IMR-90 (cell line): ENCODE data around the gene DEGS2. TPM values are rescaled to one million over a fixed set of nuclear protein-coding genes. Genes with fewer than 3 reads are reported as not detected.

Experiments used
- ATAC-seq: fragments of 200-7000 bp; cut with Tn5 transposase; 2 replicates; pipeline ENCODE4 v1.9.1; 2020; ENCODE audit warnings: low read depth, mild to moderate bottlenecking, moderate library complexity
- BruUV-seq: library from RNA; stranded (reverse); fragments of 400-500 nt; replicated peaks from 2 replicates; lab custom pipeline; 2021; lab: Mats Ljungman, UMichigan
- CTCF ChIA-PET: fragments of 300-600 bp; formaldehyde crosslinking; extraction: SDS; loops from one replicate; lab custom pipeline; 2021; ENCODE audit warnings: antibody characterized with exemption; lab: Yijun Ruan, JAX
- POLR2A ChIA-PET: fragments of 300-600 bp; sonication (Branson Sonifier 250); formaldehyde crosslinking; loops from one replicate; lab custom pipeline; 2022; ENCODE audit warnings: antibody characterized with exemption; ENCODE audit not compliant: unreplicated experiment; lab: Charles Lee
- DNase-seq: peaks from one replicate; pipeline ENCODE4 v3.0.0; 2013
- H2AFZ ChIP-seq: replicated peaks from 2 replicates; pipeline ENCODE3; 2013; ENCODE audit warnings: low read length, mild to moderate bottlenecking; ENCODE audit not compliant: poor library complexity
- H2AK5ac ChIP-seq: 2 replicates; pipeline ENCODE4 v1.6.1; 2013; ENCODE audit warnings: low read depth, low read length, inconsistent platforms
- H2AK9ac ChIP-seq: replicated peaks from 2 replicates; pipeline ENCODE3; 2013; ENCODE audit warnings: mild to moderate bottlenecking, low read depth, low read length, moderate library complexity; ENCODE audit not compliant: poor library complexity
- H2BK120ac ChIP-seq: 2 replicates; pipeline ENCODE4 v1.6.1; 2013; ENCODE audit warnings: low read depth, low read length, inconsistent platforms
- H2BK15ac ChIP-seq: 3 replicates; pipeline ENCODE4 v1.6.1; 2013; ENCODE audit warnings: low read depth, low read length, inconsistent platforms
- H2BK20ac ChIP-seq: 2 replicates; pipeline ENCODE4 v1.6.1; 2013; ENCODE audit warnings: low read depth, mild to moderate bottlenecking, inconsistent platforms, low read length, moderate library complexity
- H2BK5ac ChIP-seq: 2 replicates; pipeline ENCODE4 v1.6.1; 2013; ENCODE audit warnings: mild to moderate bottlenecking, low read depth, low read length, inconsistent platforms; ENCODE audit not compliant: poor library complexity, severe bottlenecking
- H3K14ac ChIP-seq: replicated peaks from 2 replicates; pipeline ENCODE4 v1.6.1; 2013; ENCODE audit warnings: low read depth, low read length, inconsistent platforms
- H3K18ac ChIP-seq: 2 replicates; pipeline ENCODE4 v1.6.1; 2013; ENCODE audit warnings: low read depth, low read length, control low read depth
- H3K23ac ChIP-seq: 2 replicates; pipeline ENCODE4 v1.6.1; 2013; ENCODE audit warnings: low read depth, low read length, inconsistent platforms
- H3K27ac ChIP-seq: 2 replicates; pipeline ENCODE4 v1.5.1; 2013; ENCODE audit warnings: mild to moderate bottlenecking, control low read depth, low read length; ENCODE audit not compliant: insufficient read depth
- H3K27me3 ChIP-seq: 2 replicates; pipeline ENCODE4 v1.6.1; 2013; ENCODE audit warnings: low read length; ENCODE audit not compliant: control insufficient read depth, insufficient read depth
- H3K36me3 ChIP-seq: 2 replicates; pipeline ENCODE4 v1.6.1; 2013; ENCODE audit warnings: low read length, mixed read lengths; ENCODE audit not compliant: control insufficient read depth, insufficient read depth
- H3K4ac ChIP-seq: 2 replicates; pipeline ENCODE4 v1.6.1; 2013; ENCODE audit warnings: low read depth, low read length, inconsistent platforms
- H3K4me1 ChIP-seq: 2 replicates; pipeline ENCODE4 v1.6.1; 2013; ENCODE audit warnings: low read length, mixed read lengths; ENCODE audit not compliant: control insufficient read depth, insufficient read depth
- H3K4me2 ChIP-seq: 2 replicates; pipeline ENCODE4 v1.6.1; 2013; ENCODE audit warnings: low read depth, mild to moderate bottlenecking, control low read depth, low read length, moderate library complexity
- H3K4me3 ChIP-seq: 2 replicates; pipeline ENCODE4 v1.5.1; 2013; ENCODE audit warnings: low read depth, mild to moderate bottlenecking, control low read depth, low read length, moderate library complexity; ENCODE audit not compliant: insufficient read depth
- H3K56ac ChIP-seq: 2 replicates; pipeline ENCODE4 v1.6.1; 2013; ENCODE audit warnings: low read length, inconsistent platforms; ENCODE audit not compliant: insufficient read depth; ENCODE audit errors: extremely low read depth
- H3K79me1 ChIP-seq, 2 experiments: 2 replicates each; pipeline ENCODE4 v1.6.1; 2013; ENCODE audit warnings: low read length in 2 of 2, inconsistent platforms in 1 of 2, low read depth in 1 of 2
- H3K9ac ChIP-seq: 2 replicates; pipeline ENCODE4 v1.6.1; 2013; ENCODE audit warnings: low read depth, low read length, control low read depth
- H3K9me1 ChIP-seq: 2 replicates; pipeline ENCODE4 v1.6.1; 2013; ENCODE audit warnings: low read length, inconsistent platforms; ENCODE audit not compliant: insufficient read depth
- H3K9me3 ChIP-seq: 2 replicates; pipeline ENCODE4 v1.6.1; 2013; ENCODE audit warnings: low read length; ENCODE audit not compliant: control insufficient read depth, insufficient read depth
- H4K20me1 ChIP-seq: 2 replicates; pipeline ENCODE4 v1.6.1; 2013; ENCODE audit warnings: low read length, inconsistent platforms; ENCODE audit not compliant: insufficient read depth
- H4K5ac ChIP-seq: 2 replicates; pipeline ENCODE4 v1.6.1; 2013; ENCODE audit warnings: mild to moderate bottlenecking, low read depth, low read length, control low read depth
- H4K8ac ChIP-seq, 2 experiments: 2 replicates each; pipeline ENCODE4 v1.6.1; 2013; ENCODE audit warnings: low read depth in 2 of 2, low read length in 2 of 2, control low read depth in 1 of 2, inconsistent platforms in 1 of 2
- H4K91ac ChIP-seq: 2 replicates; pipeline ENCODE4 v1.6.1; 2013; ENCODE audit warnings: low read depth, low read length, inconsistent platforms; ENCODE audit not compliant: insufficient read depth
- BHLHE40 ChIP-seq: fragments of 150-350 bp; IDR thresholded peaks from 2 replicates; pipeline ENCODE4 v1.6.1; 2016; ENCODE audit warnings: mild to moderate bottlenecking, low read depth, low read length
- FOS ChIP-seq: fragments of 150-350 bp; IDR thresholded peaks from 2 replicates; pipeline ENCODE4 v1.6.1; 2016; ENCODE audit warnings: low read depth, low read length
- MAFK ChIP-seq: IDR thresholded peaks from 2 replicates; pipeline ENCODE4 v1.6.1; 2012; ENCODE audit warnings: low read depth, low read length, improper control_type of control experiment
- MAZ ChIP-seq: IDR thresholded peaks from 2 replicates; pipeline ENCODE4 v1.6.1; 2012; ENCODE audit warnings: low read depth, mild to moderate bottlenecking, low read length, improper control_type of control experiment, moderate library complexity, borderline replicate concordance
- MXI1 ChIP-seq: IDR thresholded peaks from 2 replicates; pipeline ENCODE4 v1.6.1; 2012; ENCODE audit warnings: low read depth, mild to moderate bottlenecking, low read length, moderate library complexity, borderline replicate concordance
- NFE2L2 ChIP-seq: fragments of 150-350 bp; IDR thresholded peaks from 2 replicates; pipeline ENCODE4 v1.6.1; 2016; ENCODE audit warnings: low read depth, mild to moderate bottlenecking, low read length
- POLR2A ChIP-seq: IDR thresholded peaks from 2 replicates; pipeline ENCODE4 v1.6.1; 2012; ENCODE audit warnings: mild to moderate bottlenecking, low read depth, low read length
- WGBS, 2 experiments: methylation state at CpG; one replicate each; pipeline versions ENCODE4 v1.1.5 to v1.1.7; 2013; ENCODE audit warnings: missing lambda C conversion rate in 2 of 2; ENCODE audit not compliant: insufficient read length in 1 of 2; ENCODE audit errors: extremely low coverage in 2 of 2; 5-methylcytosine and 5-hydroxymethylcytosine counted together
- dilution Hi-C: fragments of 300-500 bp; cut with HindIII; formaldehyde crosslinking; loops from one replicate; pipeline ENCODE4 v1.14.3; 2018; ENCODE audit warnings: low sequenced_read_pairs; ENCODE audit not compliant: unreplicated experiment
- in situ Hi-C: fragments of 300-500 bp; cut with MboI; formaldehyde crosslinking; loops from 3 replicates; pipeline ENCODE4 v1.14.3; 2019; ENCODE audit warnings: low sequenced_read_pairs, inconsistent platforms, mixed read lengths
- intact Hi-C: fragments of 100-400 bp; cut with micrococcal nuclease; formaldehyde crosslinking; loops from 2 replicates; pipeline ENCODE4 v1.10.0; 2022
- polyA plus RNA-seq, 3 experiments: library from polyadenylated mRNA; depleted of rRNA; stranded (reverse); fragments of >200 nt; gene quantifications; 2 replicates each; pipeline ENCODE4 v1.2.3, GENCODE V29; 2012; ENCODE audit warnings: low replicate concordance in 1 of 3
- total RNA-seq: library from RNA; depleted of rRNA; stranded (reverse); fragments of >200 nt; gene quantifications from 2 replicates; pipeline ENCODE4 v1.2.3, GENCODE V29; 2012
- TF ChIP-seq, protein P1 (sequence below): fragments of 150-350 bp; IDR thresholded peaks from 2 replicates; pipeline ENCODE4 v1.6.1; 2016; ENCODE audit warnings: low read depth, mild to moderate bottlenecking, low read length, moderate library complexity, borderline replicate concordance

DEGS2 gene
- total and polyA plus RNA-seq, 2 of the 4 experiments (the other 2 are of a cell fraction): not detected

GRCh38 chr14:100156776-100157175 lies 2.7 kb downstream of the DEGS2 start:
- intact Hi-C loops: no loop called here
- peaks cover 22% of the 10 kb centered on the region for H3K9me3 ChIP-seq
- H3K23ac ChIP-seq: no peak overlapping the region
- no peak overlapping the region for H2AK5ac ChIP-seq
- ATAC-seq: no peak
- BruUV-seq: no TSS peak
- TF ChIP-seq, protein P1, sequence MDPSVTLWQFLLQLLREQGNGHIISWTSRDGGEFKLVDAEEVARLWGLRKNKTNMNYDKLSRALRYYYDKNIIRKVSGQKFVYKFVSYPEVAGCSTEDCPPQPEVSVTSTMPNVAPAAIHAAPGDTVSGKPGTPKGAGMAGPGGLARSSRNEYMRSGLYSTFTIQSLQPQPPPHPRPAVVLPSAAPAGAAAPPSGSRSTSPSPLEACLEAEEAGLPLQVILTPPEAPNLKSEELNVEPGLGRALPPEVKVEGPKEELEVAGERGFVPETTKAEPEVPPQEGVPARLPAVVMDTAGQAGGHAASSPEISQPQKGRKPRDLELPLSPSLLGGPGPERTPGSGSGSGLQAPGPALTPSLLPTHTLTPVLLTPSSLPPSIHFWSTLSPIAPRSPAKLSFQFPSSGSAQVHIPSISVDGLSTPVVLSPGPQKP: no peak
- TF ChIP-seq MAZ: no peak
- no peak for TF ChIP-seq POLR2A
- no peak for TF ChIP-seq MAFK
- TF ChIP-seq MXI1: no peak
- TF ChIP-seq FOS: no peak
- TF ChIP-seq BHLHE40: no peak
- no peak for TF ChIP-seq NFE2L2
- H2AK9ac ChIP-seq: peak overlapping the region; percentile 5
- H4K8ac ChIP-seq: no peak overlapping the region
- POLR2A ChIA-PET: no interaction called here
- no peaks in the 10 kb centered on the region for H3K79me1 ChIP-seq
- H2BK15ac ChIP-seq: no peak overlapping the region
- no peak overlapping the region for H3K56ac ChIP-seq
- H2BK5ac ChIP-seq: no peak overlapping the region
- no peaks in the 10 kb centered on the region for H4K20me1 ChIP-seq
- no peak overlapping the region for H2BK20ac ChIP-seq
- H4K5ac ChIP-seq: no peak overlapping the region
- no peak overlapping the region for H2AFZ ChIP-seq
- H3K36me3 ChIP-seq: no peaks in the 10 kb centered on the region
- H3K4me2 ChIP-seq: no peak overlapping the region
- H3K27me3 ChIP-seq: peaks cover 49% of the 10 kb centered on the region
- no peaks in the 10 kb centered on the region for H3K4me1 ChIP-seq
- H3K9ac ChIP-seq: no peak overlapping the region
- no peaks in the 10 kb centered on the region for H3K9me1 ChIP-seq
- no peak overlapping the region for H2BK120ac ChIP-seq
- no peak for DNase-seq
- CTCF ChIA-PET: no interaction called here
- H3K4ac ChIP-seq: no peak overlapping the region
- H3K4me3 ChIP-seq: no peak overlapping the region
- no peak overlapping the region for H3K14ac ChIP-seq
- no peak overlapping the region for H3K18ac ChIP-seq
- dilution Hi-C loops: no loop called here
- no peak overlapping the region for H3K27ac ChIP-seq
- 40% methylated on average over 1 of the region's 6 CpGs; no CpG with 5 or more reads in 1 of the 2 experiments for WGBS, 2 experiments
- no peak overlapping the region for H4K91ac ChIP-seq
- in situ Hi-C loops: no loop called here
